ENCODE measurements around the gene IDI1.

DNA sequence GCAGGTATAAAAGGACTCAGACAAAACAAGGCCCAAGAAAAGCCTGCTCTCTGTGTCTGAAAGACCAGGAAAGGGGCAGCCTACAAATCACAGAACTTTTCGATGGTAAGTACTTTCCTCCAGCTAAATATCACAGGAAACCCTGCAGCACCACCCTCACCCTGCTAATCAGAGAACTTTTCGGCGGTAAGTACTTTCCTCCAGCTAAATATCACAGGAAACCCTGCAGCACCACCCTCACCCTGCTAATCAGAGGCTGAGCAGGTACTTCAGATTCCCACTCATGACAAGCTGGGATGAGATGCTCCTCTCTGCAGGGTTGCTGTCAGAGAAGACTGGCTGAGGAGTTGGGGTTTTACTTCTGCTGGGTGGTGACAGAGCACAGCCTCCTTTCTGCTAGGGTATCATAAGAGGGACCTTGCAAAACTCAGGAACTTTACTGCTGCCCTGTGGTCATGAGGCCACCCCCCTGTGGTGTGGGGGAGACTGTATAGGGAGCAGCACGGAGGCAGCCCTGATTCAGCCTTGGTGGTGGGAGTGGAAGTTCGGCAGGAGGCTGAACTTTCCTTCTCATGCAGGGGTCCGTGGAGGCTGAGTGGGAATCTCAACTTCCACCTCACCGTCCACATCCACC, 14.4 kb upstream of the IDI1 start:
- TF ChIP-seq, protein P1, sequence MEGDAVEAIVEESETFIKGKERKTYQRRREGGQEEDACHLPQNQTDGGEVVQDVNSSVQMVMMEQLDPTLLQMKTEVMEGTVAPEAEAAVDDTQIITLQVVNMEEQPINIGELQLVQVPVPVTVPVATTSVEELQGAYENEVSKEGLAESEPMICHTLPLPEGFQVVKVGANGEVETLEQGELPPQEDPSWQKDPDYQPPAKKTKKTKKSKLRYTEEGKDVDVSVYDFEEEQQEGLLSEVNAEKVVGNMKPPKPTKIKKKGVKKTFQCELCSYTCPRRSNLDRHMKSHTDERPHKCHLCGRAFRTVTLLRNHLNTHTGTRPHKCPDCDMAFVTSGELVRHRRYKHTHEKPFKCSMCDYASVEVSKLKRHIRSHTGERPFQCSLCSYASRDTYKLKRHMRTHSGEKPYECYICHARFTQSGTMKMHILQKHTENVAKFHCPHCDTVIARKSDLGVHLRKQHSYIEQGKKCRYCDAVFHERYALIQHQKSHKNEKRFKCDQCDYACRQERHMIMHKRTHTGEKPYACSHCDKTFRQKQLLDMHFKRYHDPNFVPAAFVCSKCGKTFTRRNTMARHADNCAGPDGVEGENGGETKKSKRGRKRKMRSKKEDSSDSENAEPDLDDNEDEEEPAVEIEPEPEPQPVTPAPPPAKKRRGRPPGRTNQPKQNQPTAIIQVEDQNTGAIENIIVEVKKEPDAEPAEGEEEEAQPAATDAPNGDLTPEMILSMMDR (IDR thresholded peaks at IDR 0.05) = no peak
- no peak for TF ChIP-seq POLR2A (IDR thresholded peaks at IDR 0.05)
